Stimulated activated naive B cell treated with anti-CD40 and anti-IgM and Interleukin-4, amounts not matched to agents 10 μg/mL and 1 μg/mL and 100 μg/mL, for 72 hours (primary cell): ENCODE results near the gene ZCWPW1.
"Not testable (repeated sequence)": the region's sequence is repeated elsewhere in the genome, so short reads cannot be mapped to it uniquely, and the experiment has no call there.

Experiments used
- ATAC-seq, 2 donors: fragments of 150-1000 bp; cut with Tn5 transposase; replicated peaks; 2 replicates each; pipeline ENCODE4 v1.10.0; 2021; ENCODE audit warnings: moderate library complexity in 1 of 2
- DNase-seq: peaks from one replicate; pipeline ENCODE4 v3.0.0; 2021
- H3K27ac Mint-ChIP-seq: one replicate; pipeline ENCODE4 v1.8.0; 2022; ENCODE audit warnings: mild to moderate bottlenecking, mixed read lengths
- H3K27me3 Mint-ChIP-seq, 2 donors: one replicate each; pipeline ENCODE4 v1.8.0; 2022; ENCODE audit warnings: mixed read lengths in 2 of 2
- H3K36me3 Mint-ChIP-seq, 2 donors: one replicate each; pipeline ENCODE4 v1.8.0; 2022; ENCODE audit warnings: mixed read lengths in 2 of 2, mild to moderate bottlenecking in 1 of 2
- H3K4me1 Mint-ChIP-seq, 2 donors: one replicate each; pipeline ENCODE4 v1.8.0; 2022; ENCODE audit warnings: mixed read lengths in 2 of 2, mild to moderate bottlenecking in 1 of 2
- H3K4me3 Mint-ChIP-seq, 2 donors: one replicate each; pipeline ENCODE4 v1.8.0; 2022; ENCODE audit warnings: mild to moderate bottlenecking in 2 of 2, mixed read lengths in 2 of 2, moderate library complexity in 1 of 2
- H3K9me3 Mint-ChIP-seq, 2 donors: one replicate each; pipeline ENCODE4 v1.8.0; 2022; ENCODE audit warnings: mixed read lengths in 2 of 2, mild to moderate bottlenecking in 1 of 2

The ZCWPW1 gene

GRCh38 chr7:100444311-100445278 lies 16.1 kb upstream of the ZCWPW1 start:
- Mint-ChIP-seq H3K4me1 (peaks cover 11 to 17% of the 10 kb centered on the region in 2 donors), H3K9me3 (no peaks in the 10 kb centered on the region), H3K27ac (peak overlapping the region; percentile 88), H3K36me3 (peaks cover 0 to 4% of the 10 kb centered on the region in 2 donors), H3K4me3 (peak overlapping the region in 1 of 2 donors; percentile 46), H3K27me3 (no peaks in the 10 kb centered on the region)
- DNase-seq (no peak), ATAC-seq (peak; percentile 82 to 85)

- H3K27ac Mint-ChIP-seq = no peak overlapping the region
- H3K36me3 Mint-ChIP-seq = peaks cover 0 to 4% of the 10 kb centered on the region in 2 donors
- H3K4me1 Mint-ChIP-seq = peaks cover 11 to 17% of the 10 kb centered on the region in 2 donors
- H3K27me3 Mint-ChIP-seq = no peaks in the 10 kb centered on the region
- no peak for DNase-seq
- no peak overlapping the region for H3K4me3 Mint-ChIP-seq
- no peaks in the 10 kb centered on the region for H3K9me3 Mint-ChIP-seq
- ATAC-seq = no peak
Observed at GRCh38 chr7:100443096-100443840, 14.8 kb upstream of the ZCWPW1 start.

GRCh38 chr7:100441641-100442535 lies 13.4 kb upstream of the ZCWPW1 start:
- Mint-ChIP-seq H3K27ac (no peak overlapping the region), H3K27me3 (no peaks in the 10 kb centered on the region), H3K36me3 (peaks cover 0 to 4% of the 10 kb centered on the region in 2 donors), H3K4me1 (peaks cover 11 to 17% of the 10 kb centered on the region in 2 donors), H3K4me3 (no peak overlapping the region), H3K9me3 (no peaks in the 10 kb centered on the region)
- no peak for ATAC-seq
- DNase-seq = no peak

- Mint-ChIP-seq H3K4me1 (peaks cover 12 to 20% of the 10 kb centered on the region in 2 donors), H3K36me3 (peaks cover 17 to 19% of the 10 kb centered on the region in 2 donors)
- H3K27me3 Mint-ChIP-seq, DNase-seq, H3K27ac Mint-ChIP-seq, ATAC-seq, H3K4me3 Mint-ChIP-seq, H3K9me3 Mint-ChIP-seq: not testable (repeated sequence)
Observed at GRCh38 chr7:100439244-100439643, 10.7 kb upstream of the ZCWPW1 start.

- DNase-seq, ATAC-seq, H3K27me3 Mint-ChIP-seq, H3K9me3 Mint-ChIP-seq, H3K27ac Mint-ChIP-seq, H3K4me3 Mint-ChIP-seq: not testable (repeated sequence)
- H3K4me1 Mint-ChIP-seq = peaks cover 16 to 23% of the 10 kb centered on the region in 2 donors
- H3K36me3 Mint-ChIP-seq = peaks cover 22 to 23% of the 10 kb centered on the region in 2 donors
Observed at GRCh38 chr7:100438731-100439130, 10.2 kb upstream of the ZCWPW1 start.

- ATAC-seq = no peak
- Mint-ChIP-seq H3K9me3 (no peaks in the 10 kb centered on the region), H3K4me3 (no peak overlapping the region), H3K27me3 (no peaks in the 10 kb centered on the region), H3K4me1 (peaks cover 22 to 29% of the 10 kb centered on the region in 2 donors), H3K36me3 (peaks cover 27% of the 10 kb centered on the region in 2 donors), H3K27ac (peak overlapping the region; percentile 14)
- no peak for DNase-seq
Observed at GRCh38 chr7:100438172-100438571, 9.7 kb upstream of the ZCWPW1 start.

GRCh38 chr7:100437150-100438100 lies 8.9 kb upstream of the ZCWPW1 start:
- peaks cover 31 to 35% of the 10 kb centered on the region in 2 donors for H3K36me3 Mint-ChIP-seq
- no peaks in the 10 kb centered on the region for H3K27me3 Mint-ChIP-seq
- no peak for ATAC-seq
- H3K4me1 Mint-ChIP-seq = peaks cover 28 to 36% of the 10 kb centered on the region in 2 donors
- no peak for DNase-seq
- H3K9me3 Mint-ChIP-seq = no peaks in the 10 kb centered on the region
- no peak overlapping the region for H3K27ac Mint-ChIP-seq
- H3K4me3 Mint-ChIP-seq = peak overlapping the region; percentile 97 to 98

GRCh38 chr7:100435401-100436304 lies 7.2 kb upstream of the ZCWPW1 start:
- ATAC-seq (peak; percentile 44 to 50), DNase-seq (no peak)
- H3K27ac Mint-ChIP-seq = peak overlapping the region; percentile 99
- peaks cover 38 to 46% of the 10 kb centered on the region in 2 donors for H3K36me3 Mint-ChIP-seq
- H3K4me1 Mint-ChIP-seq = peaks cover 38 to 52% of the 10 kb centered on the region in 2 donors
- H3K9me3 Mint-ChIP-seq = no peaks in the 10 kb centered on the region
- peak overlapping the region; percentile 97 to 98 for H3K4me3 Mint-ChIP-seq
- H3K27me3 Mint-ChIP-seq = no peaks in the 10 kb centered on the region

GRCh38 chr7:100434297-100435144 lies 6.0 kb upstream of the ZCWPW1 start:
- Mint-ChIP-seq H3K9me3 (no peaks in the 10 kb centered on the region), H3K27ac (peak overlapping the region; percentile 93), H3K4me1 (peaks cover 43 to 57% of the 10 kb centered on the region in 2 donors), H3K4me3 (peak overlapping the region; percentile 89 to 91), H3K27me3 (peaks cover under 1 to 2% of the 10 kb centered on the region in 2 donors), H3K36me3 (peaks cover 41 to 54% of the 10 kb centered on the region in 2 donors)
- no peak for DNase-seq
- no peak for ATAC-seq

GRCh38 chr7:100433592-100434296 lies 5.2 kb upstream of the ZCWPW1 start:
- Mint-ChIP-seq H3K4me3 (no peak overlapping the region), H3K27me3 (peaks cover 6% of the 10 kb centered on the region in 2 donors), H3K9me3 (peaks cover 0 to 2% of the 10 kb centered on the region in 2 donors), H3K36me3 (peaks cover 46 to 59% of the 10 kb centered on the region in 2 donors), H3K4me1 (peaks cover 47 to 64% of the 10 kb centered on the region in 2 donors), H3K27ac (peak overlapping the region; percentile 83)
- DNase-seq (no peak), ATAC-seq (no peak)

- H3K36me3 Mint-ChIP-seq = peaks cover 49 to 64% of the 10 kb centered on the region in 2 donors
- H3K4me3 Mint-ChIP-seq = no peak overlapping the region
- no peak for ATAC-seq
Observed at GRCh38 chr7:100433276-100433591, 4.7 kb upstream of the ZCWPW1 start.

More at GRCh38 chr7:100433276-100433591, 4.7 kb upstream of the ZCWPW1 start:
- Mint-ChIP-seq H3K4me1 (peaks cover 51 to 69% of the 10 kb centered on the region in 2 donors), H3K9me3 (peaks cover 0 to 2% of the 10 kb centered on the region in 2 donors), H3K27me3 (peaks cover 6% of the 10 kb centered on the region in 2 donors), H3K27ac (peak overlapping the region; percentile 56)
- no peak for DNase-seq
